H9 (cell line): ENCODE data around the gene SLC6A15. TPM values are rescaled to one million over a fixed set of nuclear protein-coding genes. Genes with fewer than 3 reads are reported as not detected.

Source experiments
- DNase-seq: peaks from one replicate; pipeline ENCODE4 v3.0.0-alpha.2; 2017
- H2AFZ ChIP-seq: one replicate; pipeline ENCODE4 v1.6.1; 2013; ENCODE audit warnings: mild to moderate bottlenecking, low read length, control low read depth, moderate library complexity
- H2AK5ac ChIP-seq: 2 replicates; pipeline ENCODE4 v1.6.1; 2013; ENCODE audit warnings: low read length, control low read depth, mixed read lengths; ENCODE audit not compliant: insufficient read length
- H2BK120ac ChIP-seq: one replicate; pipeline ENCODE4 v1.6.1; 2013; ENCODE audit warnings: low read depth, mild to moderate bottlenecking, low read length, control low read depth, inconsistent platforms; ENCODE audit not compliant: poor library complexity, severe bottlenecking
- H2BK12ac ChIP-seq: 2 replicates; pipeline ENCODE4 v1.6.1; 2013; ENCODE audit warnings: low read length, control low read depth, mixed read lengths, low read depth; ENCODE audit not compliant: insufficient read length
- H2BK15ac ChIP-seq: 2 replicates; pipeline ENCODE4 v1.6.1; 2013; ENCODE audit warnings: low read depth, low read length, control low read depth
- H2BK20ac ChIP-seq: one replicate; pipeline ENCODE4 v1.6.1; 2013; ENCODE audit warnings: low read depth, mild to moderate bottlenecking, low read length, control low read depth, inconsistent platforms; ENCODE audit not compliant: poor library complexity, severe bottlenecking
- H2BK5ac ChIP-seq: 2 replicates; pipeline ENCODE4 v1.6.1; 2013; ENCODE audit warnings: low read length, control low read depth, mixed read lengths; ENCODE audit not compliant: insufficient read length
- H3K14ac ChIP-seq: 2 replicates; pipeline ENCODE4 v1.6.1; 2013; ENCODE audit warnings: low read length, control low read depth; ENCODE audit not compliant: insufficient read depth
- H3K18ac ChIP-seq: 2 replicates; pipeline ENCODE4 v1.6.1; 2013; ENCODE audit warnings: low read depth, mild to moderate bottlenecking, mixed read lengths, low read length, control low read depth; ENCODE audit not compliant: insufficient read length
- H3K23ac ChIP-seq: 2 replicates; pipeline ENCODE4 v1.6.1; 2013; ENCODE audit warnings: low read length, control low read depth, mixed read lengths, low read depth; ENCODE audit not compliant: insufficient read length
- H3K23me2 ChIP-seq: 2 replicates; pipeline ENCODE4 v1.6.1; 2013; ENCODE audit warnings: low read depth, mild to moderate bottlenecking, mixed read lengths, low read length, control low read depth; ENCODE audit not compliant: insufficient read length, poor library complexity, severe bottlenecking
- H3K27ac ChIP-seq: 2 replicates; pipeline ENCODE4 v1.5.1; 2013; ENCODE audit warnings: low read length, control low read depth, mixed read lengths, low read depth; ENCODE audit not compliant: insufficient read length
- H3K27me3 ChIP-seq: 2 replicates; pipeline ENCODE4 v1.6.1; 2013; ENCODE audit warnings: low read length, control low read depth, inconsistent platforms; ENCODE audit not compliant: insufficient read depth
- H3K4ac ChIP-seq: 2 replicates; pipeline ENCODE4 v1.6.1; 2013; ENCODE audit warnings: low read depth, mild to moderate bottlenecking, control low read depth, inconsistent platforms, low read length, moderate library complexity
- H3K4me1 ChIP-seq: 2 replicates; pipeline ENCODE4 v1.6.1; 2013; ENCODE audit warnings: low read length, control low read depth, inconsistent platforms; ENCODE audit not compliant: insufficient read depth
- H3K4me2 ChIP-seq: 2 replicates; pipeline ENCODE4 v1.6.1; 2013; ENCODE audit warnings: low read length, control low read depth, mixed read lengths; ENCODE audit not compliant: insufficient read length, insufficient read depth
- H3K56ac ChIP-seq: 2 replicates; pipeline ENCODE4 v1.6.1; 2013; ENCODE audit warnings: low read depth, mild to moderate bottlenecking, mixed read lengths, low read length, control low read depth; ENCODE audit not compliant: insufficient read length
- H3K79me1 ChIP-seq: 2 replicates; pipeline ENCODE4 v1.6.1; 2013; ENCODE audit warnings: low read depth, mild to moderate bottlenecking, moderate library complexity, low read length, control low read depth, inconsistent platforms; ENCODE audit not compliant: insufficient read depth, poor library complexity, severe bottlenecking
- H3K79me2 ChIP-seq: 2 replicates; pipeline ENCODE4 v1.6.1; 2013; ENCODE audit warnings: low read length, control low read depth, inconsistent platforms; ENCODE audit not compliant: insufficient read depth
- H3K9ac ChIP-seq: 2 replicates; pipeline ENCODE4 v1.6.1; 2013; ENCODE audit warnings: low read length, control low read depth, mixed read lengths; ENCODE audit not compliant: insufficient read length; ENCODE audit errors: extremely low read depth
- H3K9me3 ChIP-seq: one replicate; pipeline ENCODE4 v1.6.1; 2013; ENCODE audit warnings: low read depth, low read length, inconsistent platforms; ENCODE audit not compliant: control insufficient read depth
- H3T11ph ChIP-seq: one replicate; pipeline ENCODE4 v1.6.1; 2013; ENCODE audit warnings: mild to moderate bottlenecking, low read length, control low read depth, inconsistent platforms
- H4K20me1 ChIP-seq: one replicate; pipeline ENCODE4 v1.6.1; 2013; ENCODE audit not compliant: control insufficient read depth, insufficient read length, insufficient read depth
- H4K5ac ChIP-seq: 2 replicates; pipeline ENCODE4 v1.6.1; 2013; ENCODE audit warnings: low read depth, mild to moderate bottlenecking, mixed read lengths, low read length, control low read depth; ENCODE audit not compliant: insufficient read length
- H4K8ac ChIP-seq: replicated peaks from 2 replicates; pipeline ENCODE4 v1.6.1; 2013; ENCODE audit warnings: low read length, control low read depth, mixed read lengths, low read depth; ENCODE audit not compliant: insufficient read length
- H4K91ac ChIP-seq: 2 replicates; pipeline ENCODE4 v1.6.1; 2013; ENCODE audit warnings: low read depth, mild to moderate bottlenecking, moderate library complexity, mixed read lengths, low read length, control low read depth; ENCODE audit not compliant: insufficient read length
- H3K27ac Mint-ChIP-seq, 3 experiments: 2 replicates in 2 of 3; 3 replicates in 1 of 3; pipeline ENCODE4 v1.8.0; 2020 to 2021; ENCODE audit warnings: mixed read lengths in 3 of 3, mild to moderate bottlenecking in 1 of 3, moderate library complexity in 1 of 3
- H3K27me3 Mint-ChIP-seq: 2 replicates; pipeline ENCODE4 v1.8.0; 2021; ENCODE audit warnings: low read depth, mild to moderate bottlenecking, moderate library complexity, mixed read lengths
- H3K36me3 Mint-ChIP-seq, 3 experiments: 2 replicates in 2 of 3; 3 replicates in 1 of 3; pipeline ENCODE4 v1.8.0; 2020 to 2021; ENCODE audit warnings: low read depth in 3 of 3, mixed read lengths in 3 of 3; ENCODE audit not compliant: insufficient read depth in 1 of 3
- H3K4me1 Mint-ChIP-seq, 2 experiments: 2 replicates each; pipeline ENCODE4 v1.8.0; 2020; ENCODE audit warnings: mixed read lengths in 2 of 2
- H3K4me3 Mint-ChIP-seq, 2 experiments: 2 replicates in 1 of 2; 3 replicates in 1 of 2; pipeline ENCODE4 v1.8.0; 2020 to 2021; ENCODE audit warnings: mild to moderate bottlenecking in 2 of 2, mixed read lengths in 2 of 2, moderate library complexity in 1 of 2
- H3K9me3 Mint-ChIP-seq, 2 experiments: 2 replicates in 1 of 2; 3 replicates in 1 of 2; pipeline ENCODE4 v1.8.0; 2020; ENCODE audit warnings: mild to moderate bottlenecking in 2 of 2, mixed read lengths in 2 of 2, moderate library complexity in 1 of 2
- WGBS: extraction: QIAGEN DNeasy Blood & Tissue Kit; methylation state at CpG from one replicate; pipeline ENCODE4 v1.1.7; 2013; ENCODE audit warnings: missing lambda C conversion rate, low lambda C conversion rate, mixed read lengths; ENCODE audit not compliant: insufficient read length; ENCODE audit errors: extremely low coverage; 5-methylcytosine and 5-hydroxymethylcytosine counted together
- total RNA-seq: library from RNA; stranded (reverse); gene quantifications from 2 replicates; pipeline ENCODE4 v1.2.1, GENCODE V29; 2021
- TF ChIP-seq, protein P1 (sequence below): fragments of 200-600 bp; sonication (generic); conservative IDR thresholded peaks from 3 replicates; pipeline ENCODE4 v1.8.0; 2021; ENCODE audit warnings: antibody characterized with exemption, mild to moderate bottlenecking

The SLC6A15 gene
- total RNA-seq, 1 experiment from 2014 or later = 12.9 TPM

DNA sequence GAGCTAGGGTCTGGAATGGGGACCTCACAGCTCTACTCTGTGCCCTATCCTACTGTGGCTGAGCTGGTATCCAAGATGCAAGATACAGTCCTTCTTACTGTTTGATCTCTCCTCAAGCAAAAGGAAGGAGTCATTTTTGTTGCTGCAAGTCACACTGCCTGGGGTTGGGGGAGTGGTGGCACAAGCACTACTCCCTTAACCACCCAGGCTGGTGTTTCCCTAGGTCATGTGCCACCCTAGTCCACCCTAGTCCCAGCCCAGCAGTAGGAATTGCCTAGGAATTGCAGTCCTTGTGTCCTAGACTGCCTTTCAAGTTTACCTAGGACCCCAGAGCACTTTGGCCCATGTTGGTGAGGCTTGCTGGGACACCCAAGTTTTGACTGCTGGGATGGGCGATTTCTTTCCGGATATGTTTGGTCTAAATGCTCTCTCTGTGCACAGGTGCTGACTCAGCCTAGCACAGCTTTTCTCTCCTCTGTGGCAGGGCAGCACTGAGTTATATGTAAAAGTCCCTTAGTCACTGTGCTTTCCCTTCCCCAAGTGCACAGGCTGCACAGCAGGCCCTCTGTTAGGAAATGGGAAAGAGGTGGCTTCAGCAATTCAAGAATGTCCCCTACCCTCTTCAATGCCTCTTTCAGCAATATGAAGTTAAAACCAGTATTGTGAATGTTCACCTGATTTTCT is 54.9 kb downstream of the SLC6A15 start:
- no peaks in the 10 kb centered on the region for H3K9me3 ChIP-seq
- H2AFZ ChIP-seq = no peak overlapping the region
- H2BK20ac ChIP-seq = no peak overlapping the region
- H3K14ac ChIP-seq = no peak overlapping the region
- no peak overlapping the region for H4K5ac ChIP-seq
- H3K79me1 ChIP-seq = no peaks in the 10 kb centered on the region
- H3K23ac ChIP-seq = no peak overlapping the region
- no peak overlapping the region for H2BK12ac ChIP-seq
- H2BK15ac ChIP-seq = no peak overlapping the region
- H3K9ac ChIP-seq = no peak overlapping the region
- no peaks in the 10 kb centered on the region for H3K79me2 ChIP-seq
- H3K27ac ChIP-seq = no peak overlapping the region
- H3K4me1 ChIP-seq = no peaks in the 10 kb centered on the region
- no peaks in the 10 kb centered on the region; a peak in 1 of 5 replicates for H3K9me3 Mint-ChIP-seq
- H4K8ac ChIP-seq = no peak overlapping the region
- TF ChIP-seq, protein P1, sequence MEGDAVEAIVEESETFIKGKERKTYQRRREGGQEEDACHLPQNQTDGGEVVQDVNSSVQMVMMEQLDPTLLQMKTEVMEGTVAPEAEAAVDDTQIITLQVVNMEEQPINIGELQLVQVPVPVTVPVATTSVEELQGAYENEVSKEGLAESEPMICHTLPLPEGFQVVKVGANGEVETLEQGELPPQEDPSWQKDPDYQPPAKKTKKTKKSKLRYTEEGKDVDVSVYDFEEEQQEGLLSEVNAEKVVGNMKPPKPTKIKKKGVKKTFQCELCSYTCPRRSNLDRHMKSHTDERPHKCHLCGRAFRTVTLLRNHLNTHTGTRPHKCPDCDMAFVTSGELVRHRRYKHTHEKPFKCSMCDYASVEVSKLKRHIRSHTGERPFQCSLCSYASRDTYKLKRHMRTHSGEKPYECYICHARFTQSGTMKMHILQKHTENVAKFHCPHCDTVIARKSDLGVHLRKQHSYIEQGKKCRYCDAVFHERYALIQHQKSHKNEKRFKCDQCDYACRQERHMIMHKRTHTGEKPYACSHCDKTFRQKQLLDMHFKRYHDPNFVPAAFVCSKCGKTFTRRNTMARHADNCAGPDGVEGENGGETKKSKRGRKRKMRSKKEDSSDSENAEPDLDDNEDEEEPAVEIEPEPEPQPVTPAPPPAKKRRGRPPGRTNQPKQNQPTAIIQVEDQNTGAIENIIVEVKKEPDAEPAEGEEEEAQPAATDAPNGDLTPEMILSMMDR = no peak
- H2AK5ac ChIP-seq = no peak overlapping the region
- no peak overlapping the region for H3K56ac ChIP-seq
- no peak for DNase-seq
- no peak overlapping the region for H2BK5ac ChIP-seq
- no peak overlapping the region for H3K4me2 ChIP-seq
- no peaks in the 10 kb centered on the region for H3K36me3 Mint-ChIP-seq
- H4K20me1 ChIP-seq = no peaks in the 10 kb centered on the region
- no peak overlapping the region for H3K4me3 Mint-ChIP-seq
- H3K4me1 Mint-ChIP-seq = 0 out of 4 replicates have a peak, but pooled peaks cover 0 to 2% of the 10 kb centered on the region in 2 experiments
- no peaks in the 10 kb centered on the region for H3K27me3 Mint-ChIP-seq
- no peak overlapping the region for H2BK120ac ChIP-seq
- H3K23me2 ChIP-seq = no peaks in the 10 kb centered on the region
- WGBS = no CpG with 5 or more reads among the region's 2 CpGs
- H4K91ac ChIP-seq = no peak overlapping the region
- H3T11ph ChIP-seq = no peak overlapping the region
- H3K4ac ChIP-seq = no peak overlapping the region
- no peak overlapping the region for H3K18ac ChIP-seq
- H3K27me3 ChIP-seq = no peaks in the 10 kb centered on the region
- H3K27ac Mint-ChIP-seq = peak overlapping the region in 2 of 3 experiments; percentile 21 to 57; a peak in 3 of 7 replicates
